A549 (cell line): ENCODE results near the gene NEK11.

Source experiments
- CTCF ChIP-seq: fragments of >200 bp; sonication (Bioruptor Twin); formaldehyde crosslinking; IDR thresholded peaks from 3 replicates; pipeline ENCODE4 v1.5.1; 2016
- HDAC2 ChIP-seq: fragments of 200-600 bp; sonication (generic); IDR thresholded peaks from 2 replicates; pipeline ENCODE4 v1.6.1; 2016
- HEYL ChIP-seq: fragments of 250-450 bp; sonication (Bioruptor Pico); IDR thresholded peaks from 2 replicates; pipeline ENCODE4 v1.8.0; 2021; ENCODE audit warnings: mild to moderate bottlenecking, moderate library complexity
- JUN ChIP-seq, 2 experiments: fragments of >200 bp; sonication (Bioruptor Twin); formaldehyde crosslinking; IDR thresholded peaks; 2 replicates in 1 of 2; 3 replicates in 1 of 2; pipeline ENCODE4 v1.6.1; 2016 to 2017
- JUNB ChIP-seq: fragments of >200 bp; sonication (Bioruptor Twin); formaldehyde crosslinking; IDR thresholded peaks from 2 replicates; pipeline ENCODE4 v1.6.1; 2016
- KDM1A ChIP-seq: fragments of 200-600 bp; sonication (generic); IDR thresholded peaks from 2 replicates; pipeline ENCODE4 v1.6.1; 2016; ENCODE audit warnings: low read depth, mild to moderate bottlenecking
- MAFK ChIP-seq: fragments of 450-650 bp; IDR thresholded peaks from 2 replicates; pipeline ENCODE4 v1.6.1; 2014; ENCODE audit not compliant: partially characterized antibody
- NR3C1 ChIP-seq: fragments of >200 bp; sonication (Bioruptor Twin); formaldehyde crosslinking; IDR thresholded peaks from 3 replicates; pipeline ENCODE4 v1.6.1; 2017
- POLR2A ChIP-seq: IDR thresholded peaks from 2 replicates; pipeline ENCODE4 v1.6.1; 2012; ENCODE audit warnings: mild to moderate bottlenecking, low read length
- RAD21 ChIP-seq, 2 experiments: fragments of >200 bp in 1 of 2; sonication (Bioruptor Twin) in 1 of 2; formaldehyde crosslinking in 1 of 2; IDR thresholded peaks in 1 of 2; conservative IDR thresholded peaks in 1 of 2; 2 replicates in 1 of 2; 3 replicates in 1 of 2; pipeline ENCODE4 v1.6.1; 2012 to 2018; ENCODE audit warnings: inconsistent platforms in 1 of 2
- RCOR1 ChIP-seq: fragments of 150-350 bp; IDR thresholded peaks from 2 replicates; pipeline ENCODE4 v1.6.1; 2014; ENCODE audit warnings: antibody characterized with exemption, low read length, low read depth
- SMC3 ChIP-seq: fragments of >200 bp; sonication (Bioruptor Twin); formaldehyde crosslinking; IDR thresholded peaks from 3 replicates; pipeline ENCODE4 v1.6.1; 2018; ENCODE audit warnings: inconsistent platforms
- TF ChIP-seq, protein P1 (sequence below): fragments of 450-650 bp; IDR thresholded peaks from 2 replicates; pipeline ENCODE4 v1.6.1; 2014; ENCODE audit warnings: antibody characterized with exemption
- TF ChIP-seq, protein P2 (sequence below): IDR thresholded peaks from 2 replicates; pipeline ENCODE4 v1.6.1; 2012

- TF ChIP-seq CTCF (no peak), HDAC2 (no peak), RAD21 (conservative IDR thresholded peaks at IDR 0.05 in 1 of 2, IDR thresholded peaks at IDR 0.05 in 1 of 2) (no peak), RCOR1 (no peak), NR3C1 (no peak), MAFK (no peak), JUNB (no peak), SMC3 (no peak), JUN (IDR thresholded peaks at IDR 0.05) (no peak), HEYL (CRISPR knock-in tag) (no peak), KDM1A (no peak), POLR2A (no peak)
- TF ChIP-seq, protein P1, sequence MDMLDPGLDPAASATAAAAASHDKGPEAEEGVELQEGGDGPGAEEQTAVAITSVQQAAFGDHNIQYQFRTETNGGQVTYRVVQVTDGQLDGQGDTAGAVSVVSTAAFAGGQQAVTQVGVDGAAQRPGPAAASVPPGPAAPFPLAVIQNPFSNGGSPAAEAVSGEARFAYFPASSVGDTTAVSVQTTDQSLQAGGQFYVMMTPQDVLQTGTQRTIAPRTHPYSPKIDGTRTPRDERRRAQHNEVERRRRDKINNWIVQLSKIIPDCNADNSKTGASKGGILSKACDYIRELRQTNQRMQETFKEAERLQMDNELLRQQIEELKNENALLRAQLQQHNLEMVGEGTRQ: no peak
- TF ChIP-seq, protein P2, sequence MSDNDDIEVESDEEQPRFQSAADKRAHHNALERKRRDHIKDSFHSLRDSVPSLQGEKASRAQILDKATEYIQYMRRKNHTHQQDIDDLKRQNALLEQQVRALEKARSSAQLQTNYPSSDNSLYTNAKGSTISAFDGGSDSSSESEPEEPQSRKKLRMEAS: no peak
Observed at GRCh38 chr3:131275556-131275955, 248.9 kb downstream of the NEK11 start.
